Natural killer cell (primary cell): Measurements from ENCODE around the gene SGO2. TPM values are rescaled to one million over a fixed set of nuclear protein-coding genes. Genes with fewer than 3 reads are reported as not detected.

Experiments used
- ATAC-seq, 3 donors: fragments of 150-1000 bp in 2 of 3; fragments of 200-7000 bp in 1 of 3; cut with Tn5 transposase; 1 replicate in 1 of 3; 2 replicates in 2 of 3; pipeline ENCODE4 v1.10.0; 2021; ENCODE audit warnings: mild to moderate bottlenecking in 2 of 3, moderate library complexity in 2 of 3
- DNase-seq, 2 donors: peaks; one replicate each; pipeline versions ENCODE4 v3.0.0 to v3.0.0-alpha.2; 2013 to 2021; ENCODE audit warnings: mixed read lengths in 1 of 2
- H3K27ac ChIP-seq: one replicate; pipeline ENCODE4 v1.5.1; 2013; ENCODE audit warnings: mild to moderate bottlenecking, low read length
- H3K27me3 ChIP-seq: one replicate; pipeline ENCODE4 v1.6.1; 2013; ENCODE audit warnings: low read length; ENCODE audit not compliant: control insufficient read depth, insufficient read depth
- H3K36me3 ChIP-seq: one replicate; pipeline ENCODE4 v1.6.1; 2013; ENCODE audit warnings: low read length; ENCODE audit not compliant: control insufficient read depth, insufficient read depth
- H3K4me1 ChIP-seq: one replicate; pipeline ENCODE4 v1.6.1; 2013; ENCODE audit warnings: low read length; ENCODE audit not compliant: control insufficient read depth, insufficient read depth
- H3K4me3 ChIP-seq: one replicate; pipeline ENCODE4 v1.5.1; 2013; ENCODE audit warnings: low read length
- H3K9me3 ChIP-seq: one replicate; pipeline ENCODE4 v1.6.1; 2013; ENCODE audit warnings: low read length; ENCODE audit not compliant: control insufficient read depth, insufficient read depth
- H3K27ac Mint-ChIP-seq, 2 donors: one replicate each; pipeline ENCODE4 v1.8.0; 2022; ENCODE audit warnings: mild to moderate bottlenecking in 2 of 2, mixed read lengths in 2 of 2, moderate library complexity in 1 of 2
- H3K27me3 Mint-ChIP-seq, 2 donors: one replicate each; pipeline ENCODE4 v1.8.0; 2022; ENCODE audit warnings: low read depth in 2 of 2, mixed read lengths in 2 of 2
- H3K36me3 Mint-ChIP-seq: one replicate; pipeline ENCODE4 v1.8.0; 2022; ENCODE audit warnings: mixed read lengths
- H3K4me1 Mint-ChIP-seq, 2 donors: one replicate each; pipeline ENCODE4 v1.8.0; 2022; ENCODE audit warnings: mixed read lengths in 2 of 2
- H3K4me3 Mint-ChIP-seq: one replicate; pipeline ENCODE4 v1.8.0; 2022; ENCODE audit warnings: mild to moderate bottlenecking, moderate library complexity, mixed read lengths
- H3K9me3 Mint-ChIP-seq, 2 donors: one replicate each; pipeline ENCODE4 v1.8.0; 2022; ENCODE audit warnings: mixed read lengths in 2 of 2
- WGBS: methylation state at CpG from one replicate; pipeline ENCODE4 v1.1.7; 2013; ENCODE audit warnings: missing lambda C conversion rate; ENCODE audit not compliant: insufficient coverage; 5-methylcytosine and 5-hydroxymethylcytosine counted together
- intact Hi-C: fragments of 100-400 bp; cut with micrococcal nuclease; formaldehyde crosslinking; loops from one replicate; pipeline ENCODE4 v1.14.2; 2022
- total RNA-seq, 4 donors: library from RNA; stranded (reverse); fragments of 120-200 nt in 1 of 4; gene quantifications; one replicate each; pipeline versions ENCODE4 v1.2.3 to v1.2.4, GENCODE V29; 2013 to 2022
- TF ChIP-seq, protein P1 (sequence below): fragments of 200-600 bp; IDR thresholded peaks from one replicate; pipeline ENCODE4 v1.8.0; 2022; ENCODE audit warnings: antibody characterized with exemption

Gene SGO2
- total RNA-seq, 3 donors from 2014 or later (not counting 1 experiment from before 2014, with no cell fraction given): 2.3 to 5.4 (median 3.1) TPM

DNA sequence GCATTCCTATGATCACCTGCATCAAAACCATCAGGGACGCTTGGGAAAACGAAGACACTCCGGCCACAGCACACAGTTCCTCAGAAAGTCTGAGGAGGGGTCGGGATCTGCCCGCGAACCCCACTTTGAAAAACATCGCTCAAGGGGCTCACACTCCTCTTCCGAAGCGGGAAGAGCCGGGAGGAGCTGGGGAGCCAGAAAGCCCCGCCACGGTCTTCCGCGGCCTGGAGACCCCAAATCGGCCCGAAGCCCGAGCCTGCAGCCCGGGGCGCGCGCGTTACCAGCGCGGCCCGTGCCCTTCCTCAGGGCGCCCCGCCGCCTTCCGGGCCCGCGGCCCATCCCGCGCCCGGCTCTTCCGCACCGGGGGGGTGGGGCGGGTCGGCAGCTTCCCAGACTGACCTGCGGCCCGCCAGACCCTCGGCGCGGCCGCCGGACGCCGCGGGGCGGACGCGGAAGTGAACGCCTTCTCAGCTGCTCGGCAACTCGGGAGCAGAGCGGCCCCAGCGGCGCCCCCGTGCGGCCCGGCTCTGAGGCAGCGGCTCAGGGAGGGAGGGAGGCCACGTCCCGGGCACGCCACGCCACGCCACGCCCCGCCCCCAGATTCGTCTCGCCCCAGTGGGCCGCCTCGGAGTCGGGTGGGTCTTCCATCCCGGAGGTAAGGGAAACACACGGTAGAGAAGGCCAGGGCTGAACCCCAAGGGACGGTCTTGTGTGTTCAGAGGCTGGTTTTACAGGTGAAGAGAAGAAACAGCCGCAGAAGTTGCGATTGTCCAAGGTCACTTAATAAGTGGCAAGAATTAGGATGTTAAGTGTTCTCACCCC lies 16.2 kb upstream of the SGO2 start, which contains the start of gene KCTD18:
Gene KCTD18 (minus strand): TSS at position 457 of the 822 bp plus-strand sequence. CDS start 3,052 bp downstream, outside the sequence.
- peak within 1 kb of the TSS; percentile 87 for H3K4me3 ChIP-seq
- H3K27ac Mint-ChIP-seq: peak within 1 kb of the TSS; percentile 80 to 83

DNA sequence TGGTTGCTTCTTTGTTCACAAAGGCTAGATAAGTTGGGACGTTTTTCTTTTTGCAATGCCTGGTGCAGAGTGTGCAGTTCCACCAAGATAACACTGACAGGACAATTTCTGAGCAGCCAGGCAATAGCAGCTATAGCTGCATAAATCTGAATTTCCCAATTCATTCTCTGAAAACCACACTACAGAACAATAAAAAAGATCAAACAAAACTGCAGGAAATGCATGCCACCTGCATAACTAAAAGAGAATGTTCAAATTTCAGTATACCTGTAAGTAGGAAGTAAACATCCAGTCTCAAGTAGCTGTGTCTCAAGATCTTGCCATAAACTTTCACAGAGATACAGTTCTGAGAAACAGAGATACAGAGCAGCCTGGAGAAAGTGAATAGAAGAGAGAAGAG lies 10.9 kb upstream of the SGO2 start:
- no peaks in the 10 kb centered on the region for H3K4me1 Mint-ChIP-seq
- Histone ChIP-seq H3K4me3 (no peak overlapping the region), H3K9me3 (no peaks in the 10 kb centered on the region), H3K27ac (no peak overlapping the region), H3K36me3 (no peaks in the 10 kb centered on the region), H3K4me1 (peaks cover 2% of the 10 kb centered on the region), H3K27me3 (peaks cover 3% of the 10 kb centered on the region)
- H3K36me3 Mint-ChIP-seq: peaks cover 9% of the 10 kb centered on the region
- peaks cover 10 to 20% of the 10 kb centered on the region in 2 donors for H3K27me3 Mint-ChIP-seq
- DNase-seq (peak in 1 of 2 donors; percentile 31), ATAC-seq (no peak)
- no peak overlapping the region for H3K4me3 Mint-ChIP-seq
- no peak overlapping the region for H3K27ac Mint-ChIP-seq
- TF ChIP-seq, protein P1, sequence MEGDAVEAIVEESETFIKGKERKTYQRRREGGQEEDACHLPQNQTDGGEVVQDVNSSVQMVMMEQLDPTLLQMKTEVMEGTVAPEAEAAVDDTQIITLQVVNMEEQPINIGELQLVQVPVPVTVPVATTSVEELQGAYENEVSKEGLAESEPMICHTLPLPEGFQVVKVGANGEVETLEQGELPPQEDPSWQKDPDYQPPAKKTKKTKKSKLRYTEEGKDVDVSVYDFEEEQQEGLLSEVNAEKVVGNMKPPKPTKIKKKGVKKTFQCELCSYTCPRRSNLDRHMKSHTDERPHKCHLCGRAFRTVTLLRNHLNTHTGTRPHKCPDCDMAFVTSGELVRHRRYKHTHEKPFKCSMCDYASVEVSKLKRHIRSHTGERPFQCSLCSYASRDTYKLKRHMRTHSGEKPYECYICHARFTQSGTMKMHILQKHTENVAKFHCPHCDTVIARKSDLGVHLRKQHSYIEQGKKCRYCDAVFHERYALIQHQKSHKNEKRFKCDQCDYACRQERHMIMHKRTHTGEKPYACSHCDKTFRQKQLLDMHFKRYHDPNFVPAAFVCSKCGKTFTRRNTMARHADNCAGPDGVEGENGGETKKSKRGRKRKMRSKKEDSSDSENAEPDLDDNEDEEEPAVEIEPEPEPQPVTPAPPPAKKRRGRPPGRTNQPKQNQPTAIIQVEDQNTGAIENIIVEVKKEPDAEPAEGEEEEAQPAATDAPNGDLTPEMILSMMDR: no peak
- 79% methylated on average over 1 of the region's 1 CpG for WGBS
- H3K9me3 Mint-ChIP-seq: no peaks in the 10 kb centered on the region
- intact Hi-C loops: no loop called here

More for the DNA sequence above, 16.2 kb upstream of the SGO2 start, which contains the start of gene KCTD18:
- ATAC-seq: peak; percentile 99
- TF ChIP-seq, protein P1: peak; percentile 82
- WGBS: under 1% methylated on average over 78 of the region's 78 CpGs
- Histone ChIP-seq H3K27me3 (peaks cover 3% of the 10 kb centered on the region), H3K36me3 (no peaks in the 10 kb centered on the region), H3K27ac (peak within 1 kb of the TSS; percentile 78), H3K9me3 (no peaks in the 10 kb centered on the region), H3K4me1 (peaks cover 15% of the 10 kb centered on the region)
- Mint-ChIP-seq H3K9me3 (no peaks in the 10 kb centered on the region), H3K27me3 (no peaks in the 10 kb centered on the region), H3K36me3 (no peaks in the 10 kb centered on the region), H3K4me3 (peak within 1 kb of the TSS; percentile 83), H3K4me1 (peaks cover 15 to 22% of the 10 kb centered on the region in 2 donors)
- DNase-seq: peak; percentile 89 to 92
- intact Hi-C loops: no loop called here

DNA sequence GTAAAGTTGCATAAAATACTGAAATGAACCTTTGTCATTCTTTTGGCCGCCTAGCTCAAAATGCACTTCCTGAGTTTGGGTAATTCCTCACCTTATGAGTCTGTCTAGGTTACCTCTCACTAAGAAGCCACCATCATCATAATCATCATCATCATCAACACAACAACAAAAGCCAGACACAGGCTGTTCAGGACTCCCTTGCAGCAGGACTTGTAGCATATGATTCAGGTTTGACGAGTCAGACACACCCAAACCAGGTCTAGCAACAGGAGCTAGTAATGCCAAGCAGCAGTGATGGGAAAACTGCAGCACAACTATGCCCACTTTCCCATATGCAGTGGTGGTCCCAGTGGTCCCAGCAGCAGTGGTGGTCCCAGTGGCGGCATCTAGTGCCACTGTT lies 2.8 kb upstream of the SGO2 start:
- H3K9me3 ChIP-seq: no peaks in the 10 kb centered on the region
- intact Hi-C loops: no loop called here
- H3K4me3 ChIP-seq: no peak overlapping the region
- H3K27me3 ChIP-seq: no peaks in the 10 kb centered on the region
- H3K4me1 Mint-ChIP-seq: peaks cover 9 to 10% of the 10 kb centered on the region in 2 donors
- H3K27me3 Mint-ChIP-seq: peaks cover 3 to 7% of the 10 kb centered on the region in 2 donors
- no peaks in the 10 kb centered on the region for H3K36me3 Mint-ChIP-seq
- H3K27ac ChIP-seq: no peak overlapping the region
- H3K27ac Mint-ChIP-seq: no peak overlapping the region
- no peaks in the 10 kb centered on the region for H3K9me3 Mint-ChIP-seq
- whole genome bisulfite sequencing: 86% methylated on average over 3 of the region's 3 CpGs
- TF ChIP-seq, protein P1: no peak
- H3K4me1 ChIP-seq: peaks cover 7% of the 10 kb centered on the region
- ATAC-seq (no peak), DNase-seq (no peak)
- H3K36me3 ChIP-seq: no peaks in the 10 kb centered on the region
- no peak overlapping the region for H3K4me3 Mint-ChIP-seq
